PC-3 (cell line): ENCODE data around the gene FURIN. TPM values are rescaled to one million over a fixed set of nuclear protein-coding genes. Genes with fewer than 3 reads are reported as not detected.

Experiments
- ATAC-seq: fragments of 200-7000 bp; cut with Tn5 transposase; 2 replicates; pipeline ENCODE4 v1.9.1; 2020; ENCODE audit warnings: mild to moderate bottlenecking, moderate library complexity
- BruUV-seq: library from RNA; stranded (reverse); fragments of 400-500 nt; replicated peaks from 2 replicates; lab custom pipeline; 2021; lab: Mats Ljungman, UMichigan
- CTCF ChIA-PET: fragments of 300-600 bp; sonication (Branson Sonifier 250); formaldehyde crosslinking; loops from one replicate; lab custom pipeline; 2022; ENCODE audit warnings: antibody characterized with exemption; lab: Charles Lee
- POLR2A ChIA-PET: fragments of 300-600 bp; sonication (Branson Sonifier 250); formaldehyde crosslinking; loops from one replicate; lab custom pipeline; 2022; ENCODE audit warnings: antibody characterized with exemption; ENCODE audit not compliant: unreplicated experiment; lab: Charles Lee
- DNase-seq: peaks from one replicate; pipeline ENCODE4 v3.0.0-alpha.2; 2015
- H2AFZ ChIP-seq: fragments of 300-600 bp; sonication (generic); 2 replicates; pipeline ENCODE4 v1.6.0; 2016; ENCODE audit warnings: antibody characterized with exemption, low read length
- H3F3A ChIP-seq: fragments of 300-600 bp; sonication (generic); one replicate; pipeline ENCODE4 v1.6.0; 2017; ENCODE audit warnings: antibody characterized with exemption, low read length, control low read depth, mild to moderate bottlenecking; ENCODE audit not compliant: unreplicated experiment
- H3K27ac ChIP-seq: fragments of 300-600 bp; sonication (generic); 2 replicates; pipeline ENCODE4 v1.5.1; 2016; ENCODE audit warnings: mild to moderate bottlenecking, low read length
- H3K27me3 ChIP-seq: fragments of 300-600 bp; sonication (generic); 2 replicates; pipeline ENCODE4 v1.6.1; 2016; ENCODE audit warnings: low read length, mixed read lengths
- H3K36me3 ChIP-seq: fragments of 300-600 bp; sonication (generic); 2 replicates; pipeline ENCODE4 v1.6.1; 2016; ENCODE audit warnings: low read depth, mixed run types, low read length, mixed read lengths
- H3K4me1 ChIP-seq: fragments of 300-600 bp; sonication (generic); 2 replicates; pipeline ENCODE4 v1.5.1; 2016; ENCODE audit warnings: low read length; ENCODE audit not compliant: insufficient read depth
- H3K4me2 ChIP-seq: fragments of 300-600 bp; sonication (generic); 2 replicates; pipeline ENCODE4 v1.6.0; 2016; ENCODE audit warnings: low read length
- H3K4me3 ChIP-seq: fragments of 300-600 bp; sonication (generic); 2 replicates; pipeline ENCODE4 v1.5.1; 2016; ENCODE audit warnings: mild to moderate bottlenecking, low read length, mixed read lengths
- H3K79me2 ChIP-seq: fragments of 300-600 bp; sonication (generic); 2 replicates; pipeline ENCODE4 v1.6.1; 2017; ENCODE audit warnings: low read length, mixed read lengths
- H3K9ac ChIP-seq: fragments of 300-600 bp; sonication (generic); 2 replicates; pipeline ENCODE4 v1.6.0; 2016; ENCODE audit warnings: mild to moderate bottlenecking, low read length
- H3K9me2 ChIP-seq: fragments of 300-600 bp; sonication (generic); replicated peaks from 2 replicates; pipeline ENCODE4 v1.6.1; 2016; ENCODE audit warnings: mixed run types, low read length, mixed read lengths
- H3K9me3 ChIP-seq: fragments of 300-600 bp; sonication (generic); 2 replicates; pipeline ENCODE4 v1.6.1; 2016; ENCODE audit warnings: low read length, mixed read lengths
- H4K20me1 ChIP-seq: fragments of 300-600 bp; sonication (generic); 2 replicates; pipeline ENCODE4 v1.6.1; 2016; ENCODE audit warnings: low read length, mixed read lengths
- CTCF ChIP-seq: fragments of 300-600 bp; sonication (generic); conservative IDR thresholded peaks from 2 replicates; pipeline ENCODE4 v1.5.1; 2017; ENCODE audit warnings: antibody characterized with exemption, low read depth, mild to moderate bottlenecking, low read length
- EZH2 ChIP-seq: fragments of 300-600 bp; sonication (generic); IDR thresholded peaks from one replicate; pipeline ENCODE4 v1.6.1; 2017; ENCODE audit warnings: antibody characterized with exemption, mild to moderate bottlenecking, low read length; ENCODE audit not compliant: unreplicated experiment
- EZH2phosphoT487 ChIP-seq: fragments of 300-600 bp; sonication (generic); IDR thresholded peaks from 2 replicates; pipeline ENCODE4 v1.6.1; 2018; ENCODE audit warnings: mild to moderate bottlenecking, antibody characterized with exemption, low read length, borderline replicate concordance
- intact Hi-C: fragments of 100-400 bp; cut with micrococcal nuclease; formaldehyde crosslinking; loops from 2 replicates; pipeline ENCODE4 v1.9.0; 2023
- total RNA-seq: library from RNA; depleted of rRNA; stranded (reverse); fragments of >200 nt; gene quantifications from 2 replicates; pipeline ENCODE4 v1.2.3, GENCODE V29; 2014

The FURIN gene
- total RNA-seq, 1 experiment from 2014 or later: 39.1 TPM

- no peak overlapping the region for H3K9ac ChIP-seq
- no peaks in the 10 kb centered on the region for H4K20me1 ChIP-seq
- H3K4me2 ChIP-seq: no peak overlapping the region
- ChIA-PET CTCF (no interaction called here), POLR2A (no interaction called here)
- no TSS peak for BruUV-seq
- DNase-seq (no peak), ATAC-seq (no peak)
- H3K9me2 ChIP-seq: no peaks in the 10 kb centered on the region
- no peaks in the 10 kb centered on the region for H3K27me3 ChIP-seq
- intact Hi-C loops: no loop called here
- no peaks in the 10 kb centered on the region for H3K36me3 ChIP-seq
- H3K79me2 ChIP-seq: peaks cover 7% of the 10 kb centered on the region
- no peak overlapping the region for H3K27ac ChIP-seq
- H3K9me3 ChIP-seq: no peaks in the 10 kb centered on the region
- H2AFZ ChIP-seq: no peak overlapping the region
- no peak overlapping the region for H3K4me3 ChIP-seq
- H3F3A ChIP-seq: peaks cover 4% of the 10 kb centered on the region
- TF ChIP-seq EZH2phosphoT487: no peak
- no peak for TF ChIP-seq EZH2
- TF ChIP-seq CTCF: no peak
- H3K4me1 ChIP-seq: peaks cover 68% of the 10 kb centered on the region
Measured at GRCh38 chr15:90865702-90866101, 2.7 kb upstream of the FURIN start.

- Histone ChIP-seq H3K4me3 (no peak overlapping the region), H2AFZ (0 out of 2 replicates have a peak overlapping the region, but pooled peaks have one; percentile 11), H3K4me1 (peaks cover 65% of the 10 kb centered on the region), H3K4me2 (no peak overlapping the region), H3K9me3 (no peaks in the 10 kb centered on the region), H3K9ac (no peak overlapping the region), H3K9me2 (no peaks in the 10 kb centered on the region), H3K36me3 (no peaks in the 10 kb centered on the region), H3K27me3 (no peaks in the 10 kb centered on the region), H3F3A (peaks cover 4% of the 10 kb centered on the region), H4K20me1 (no peaks in the 10 kb centered on the region), H3K27ac (no peak overlapping the region), H3K79me2 (peaks cover 11% of the 10 kb centered on the region)
- ChIA-PET CTCF (no interaction called here), POLR2A (no interaction called here)
- no peak for DNase-seq
- ATAC-seq: no peak
- intact Hi-C loops: no loop called here
- BruUV-seq: no TSS peak
- TF ChIP-seq EZH2: no peak
- no peak for TF ChIP-seq CTCF
- no peak for TF ChIP-seq EZH2phosphoT487
Measured at GRCh38 chr15:90866161-90866715, 2.1 kb upstream of the FURIN start.

GRCh38 chr15:90866800-90867199 lies 1.6 kb upstream of the FURIN start:
- no peak overlapping the region for H3K4me2 ChIP-seq
- 0 out of 2 replicates have a peak overlapping the region, but pooled peaks have one; percentile 11 for H2AFZ ChIP-seq
- no peaks in the 10 kb centered on the region for H3K9me3 ChIP-seq
- H4K20me1 ChIP-seq: no peaks in the 10 kb centered on the region
- TF ChIP-seq EZH2phosphoT487: no peak
- no peak for TF ChIP-seq EZH2
- TF ChIP-seq CTCF: no peak
- DNase-seq: no peak
- BruUV-seq: no TSS peak
- ATAC-seq: no peak
- no peak overlapping the region for H3K27ac ChIP-seq
- H3K79me2 ChIP-seq: peaks cover 12% of the 10 kb centered on the region
- H3K27me3 ChIP-seq: no peaks in the 10 kb centered on the region
- no peak overlapping the region for H3K9ac ChIP-seq
- no peaks in the 10 kb centered on the region for H3K9me2 ChIP-seq
- H3K4me1 ChIP-seq: peaks cover 62% of the 10 kb centered on the region
- ChIA-PET CTCF (no interaction called here), POLR2A (no interaction called here)
- H3K4me3 ChIP-seq: no peak overlapping the region
- H3K36me3 ChIP-seq: no peaks in the 10 kb centered on the region
- intact Hi-C loops: no loop called here
- H3F3A ChIP-seq: peaks cover 4% of the 10 kb centered on the region
